Fibroblast of skin of scalp (primary cell): ENCODE measurements around the gene SMYD4.
"Not testable (repeated sequence)": the region's sequence is repeated elsewhere in the genome, so short reads cannot be mapped to it uniquely, and the experiment has no call there.

ENCODE experiments used
- DNase-seq: peaks from one replicate; pipeline ENCODE4 v3.0.0-alpha.2; 2013

Gene SMYD4

DNA sequence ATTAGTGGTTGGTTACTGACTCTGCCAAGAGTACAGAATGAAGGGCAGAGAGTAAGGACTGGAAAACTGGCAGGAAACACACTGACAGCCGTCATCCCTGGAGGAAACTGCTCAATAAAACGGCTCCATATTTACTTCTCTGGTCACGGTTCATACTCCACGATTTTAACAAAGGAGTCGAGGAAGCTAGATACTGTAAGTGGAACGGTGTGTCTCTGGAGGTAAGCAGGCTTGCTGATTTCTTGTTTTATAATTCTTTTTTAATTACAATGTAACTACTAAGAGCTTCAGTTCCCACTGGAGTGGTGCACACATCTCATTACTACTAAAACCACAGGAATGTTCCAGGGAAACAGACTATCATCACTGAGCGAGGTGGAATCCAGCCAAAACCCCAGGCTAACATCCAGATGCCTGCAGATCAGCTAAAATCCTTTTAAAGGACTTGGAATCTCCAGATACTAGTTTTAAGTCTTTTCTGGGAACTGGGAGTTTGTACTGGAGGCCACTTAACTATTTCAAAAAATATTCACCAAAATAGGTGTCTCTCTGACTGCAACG is 50.1 kb downstream of the SMYD4 start:
- DNase-seq, result peak; percentile 95

- DNase-seq, result no peak
Measured at GRCh38 chr17:1776857-1777256, 52.8 kb downstream of the SMYD4 start.

GRCh38 chr17:1776328-1776727 is 53.4 kb downstream of the SMYD4 start:
- no peak for DNase-seq

DNA sequence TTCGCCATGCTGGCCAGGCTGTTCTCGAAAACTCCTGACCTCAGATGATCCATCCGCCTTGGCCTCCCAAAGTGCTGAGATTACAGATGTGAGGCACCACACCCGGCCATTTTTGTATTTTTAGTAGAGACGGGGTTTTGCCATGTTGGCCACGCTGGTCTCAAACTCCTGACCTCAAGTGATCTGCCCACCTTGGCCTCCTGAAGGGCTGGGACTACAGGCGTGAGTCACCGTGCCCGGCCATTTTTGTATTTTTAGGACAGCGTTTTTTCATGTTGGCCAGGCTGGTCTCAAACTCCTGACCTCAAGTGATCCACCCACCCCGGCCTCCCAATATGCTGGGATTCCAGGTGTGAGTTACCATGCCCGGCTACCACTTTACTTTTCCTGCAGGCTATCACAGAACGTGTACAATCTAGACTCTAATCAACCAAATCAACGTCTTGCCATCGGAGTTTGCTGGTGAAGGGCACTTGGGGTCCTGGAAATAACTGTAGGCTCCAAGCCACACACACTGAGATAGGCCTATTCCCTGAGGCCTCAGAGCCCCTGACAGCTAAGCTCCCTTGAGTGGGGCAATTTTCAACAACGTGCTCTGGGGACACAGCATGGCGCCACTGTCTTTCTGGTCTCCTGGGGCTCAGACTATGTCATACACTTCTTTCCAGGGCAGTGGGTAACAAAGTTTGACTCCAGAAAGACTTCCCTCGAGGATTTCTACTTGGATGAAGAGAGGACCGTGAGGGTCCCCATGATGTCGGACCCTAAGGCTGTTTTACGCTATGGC is 55.1 kb downstream of the SMYD4 start:
- DNase-seq, result no peak

- DNase-seq, result no peak
Measured at GRCh38 chr17:1773696-1774181, 56.0 kb downstream of the SMYD4 start.

GRCh38 chr17:1773000-1773695 is 56.6 kb downstream of the SMYD4 start:
- peak; percentile 13 for DNase-seq

DNA sequence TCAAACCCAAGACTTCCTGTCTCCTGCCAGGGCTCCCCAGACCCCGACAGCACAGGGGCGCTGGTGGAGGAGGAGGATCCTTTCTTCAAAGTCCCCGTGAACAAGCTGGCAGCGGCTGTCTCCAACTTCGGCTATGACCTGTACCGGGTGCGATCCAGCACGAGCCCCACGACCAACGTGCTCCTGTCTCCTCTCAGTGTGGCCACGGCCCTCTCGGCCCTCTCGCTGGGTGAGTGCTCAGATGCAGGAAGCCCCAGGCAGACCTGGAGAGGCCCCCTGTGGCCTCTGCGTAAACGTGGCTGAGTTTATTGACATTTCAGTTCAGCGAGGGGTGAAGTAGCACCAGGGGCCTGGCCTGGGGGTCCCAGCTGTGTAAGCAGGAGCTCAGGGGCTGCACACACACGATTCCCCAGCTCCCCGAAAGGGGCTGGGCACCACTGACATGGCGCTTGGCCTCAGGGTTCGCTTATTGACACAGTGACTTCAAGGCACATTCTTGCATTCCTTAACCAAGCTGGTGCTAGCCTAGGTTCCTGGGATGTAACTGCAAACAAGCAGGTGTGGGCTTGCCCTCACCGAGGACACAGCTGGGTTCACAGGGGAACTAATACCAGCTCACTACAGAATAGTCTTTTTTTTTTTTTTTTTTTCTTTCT is 59.8 kb downstream of the SMYD4 start:
- DNase-seq, result no peak

GRCh38 chr17:1767358-1767757 is 62.3 kb downstream of the SMYD4 start:
- no peak for DNase-seq

GRCh38 chr17:1766382-1767135 is 63.1 kb downstream of the SMYD4 start:
- no peak for DNase-seq

GRCh38 chr17:1765576-1765975 is 64.1 kb downstream of the SMYD4 start:
- DNase-seq, result no peak

- DNase-seq, result not testable (repeated sequence)
Measured at GRCh38 chr17:1764705-1765104, 65.0 kb downstream of the SMYD4 start.

GRCh38 chr17:1764284-1764683 is 65.4 kb downstream of the SMYD4 start:
- DNase-seq, result peak; percentile 67

DNA sequence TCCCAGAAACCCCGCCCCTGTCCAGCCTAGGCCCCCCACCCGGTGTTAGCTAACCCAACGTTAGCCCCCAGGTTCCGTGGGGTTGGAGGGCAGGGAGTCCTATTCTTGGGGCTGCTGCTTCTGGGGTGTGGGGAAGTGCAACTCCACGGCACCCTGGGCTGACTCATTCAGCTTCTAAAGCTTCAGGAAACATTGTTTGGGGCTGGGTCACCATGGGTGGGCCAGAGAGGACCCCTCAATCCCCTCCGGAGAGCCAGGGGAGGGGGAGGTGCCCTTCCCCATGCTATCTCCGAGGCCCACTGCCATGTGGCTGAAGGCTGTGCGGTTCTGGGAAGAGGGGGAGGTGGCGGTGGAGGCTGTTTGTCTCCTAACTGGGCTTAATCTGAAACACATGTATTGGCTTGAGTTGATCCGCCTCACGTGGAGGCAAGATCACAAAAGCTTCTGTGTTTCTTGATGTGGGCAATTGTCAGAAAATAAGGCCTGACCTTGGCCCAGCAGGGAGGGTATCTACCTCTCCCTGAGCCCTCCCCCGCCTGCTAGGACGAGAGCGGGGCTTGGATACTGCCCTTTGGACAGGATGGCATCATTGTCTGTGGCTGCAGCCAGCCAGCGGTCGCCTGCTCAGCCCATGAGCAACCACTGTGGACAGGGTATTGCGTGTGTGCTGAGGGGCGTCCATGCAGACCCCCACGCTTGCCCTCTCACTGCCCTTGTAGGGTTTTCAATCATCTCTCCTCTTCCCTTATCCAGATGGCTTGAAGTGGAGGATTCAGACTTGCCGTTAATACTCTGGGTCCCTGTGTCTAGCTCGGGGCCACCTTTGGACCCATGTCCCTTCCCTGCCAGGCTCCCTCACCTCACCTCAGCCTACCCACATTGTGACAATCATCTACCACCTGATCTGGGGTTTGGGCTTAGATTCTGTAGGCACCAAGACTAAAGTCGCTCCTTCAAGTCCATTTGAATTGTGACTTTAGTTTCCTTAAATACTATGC is 66.5 kb downstream of the SMYD4 start:
- peak; percentile 80 for DNase-seq

DNA sequence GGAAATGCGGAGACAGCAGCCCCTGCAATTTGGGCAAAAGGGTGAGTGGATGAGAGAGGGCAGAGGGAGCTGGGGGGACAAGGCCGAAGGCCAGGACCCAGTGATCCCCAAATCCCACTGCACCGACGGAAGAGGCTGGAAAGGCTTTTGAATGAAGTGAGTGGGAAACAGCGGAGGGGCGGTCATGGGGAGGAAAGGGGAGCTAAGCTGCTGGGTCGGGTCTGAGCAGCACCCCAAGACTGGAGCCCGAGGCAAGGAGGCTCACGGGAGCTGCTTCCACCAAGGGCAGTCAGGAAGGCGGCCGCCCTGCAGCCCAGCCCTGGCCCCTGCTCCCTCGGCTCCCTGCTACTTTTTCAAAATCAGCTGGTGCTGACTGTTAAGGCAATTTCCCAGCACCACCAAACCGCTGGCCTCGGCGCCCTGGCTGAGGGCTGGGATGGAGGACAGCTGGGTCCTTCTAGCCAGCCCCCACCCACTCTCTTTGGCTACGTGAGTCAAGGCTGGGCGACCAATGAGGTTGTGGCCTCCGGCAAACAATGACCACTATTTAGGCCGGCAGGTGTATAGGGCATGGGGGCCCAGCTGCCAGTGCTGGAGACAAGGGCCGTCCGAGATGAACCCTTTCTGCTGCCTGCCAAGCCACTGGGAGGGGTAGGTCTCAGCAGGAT is 67.3 kb downstream of the SMYD4 start:
- peak; percentile 8 for DNase-seq

GRCh38 chr17:1759529-1759928 is 70.2 kb downstream of the SMYD4 start:
- no peak for DNase-seq

DNA sequence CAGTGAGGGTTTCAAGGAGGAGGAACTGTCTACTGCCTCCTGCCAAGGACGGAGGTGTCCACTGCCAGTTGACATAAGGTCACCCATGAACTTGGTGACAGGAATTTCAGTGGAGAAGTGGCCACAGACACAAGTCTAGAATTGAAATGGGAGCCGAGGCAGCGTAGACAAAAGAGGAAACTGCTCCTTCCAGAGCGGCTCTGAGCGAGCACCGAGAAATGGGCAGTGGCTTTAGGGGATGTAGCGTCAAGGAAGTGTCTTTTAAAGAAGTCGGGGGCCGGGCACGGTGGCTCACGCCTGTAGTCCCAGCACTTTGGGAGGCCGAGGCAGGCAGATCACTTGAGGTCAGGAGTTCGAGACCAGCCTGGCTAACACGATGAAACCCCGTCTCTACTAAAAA is 70.9 kb downstream of the SMYD4 start:
- DNase-seq, result no peak

DNA sequence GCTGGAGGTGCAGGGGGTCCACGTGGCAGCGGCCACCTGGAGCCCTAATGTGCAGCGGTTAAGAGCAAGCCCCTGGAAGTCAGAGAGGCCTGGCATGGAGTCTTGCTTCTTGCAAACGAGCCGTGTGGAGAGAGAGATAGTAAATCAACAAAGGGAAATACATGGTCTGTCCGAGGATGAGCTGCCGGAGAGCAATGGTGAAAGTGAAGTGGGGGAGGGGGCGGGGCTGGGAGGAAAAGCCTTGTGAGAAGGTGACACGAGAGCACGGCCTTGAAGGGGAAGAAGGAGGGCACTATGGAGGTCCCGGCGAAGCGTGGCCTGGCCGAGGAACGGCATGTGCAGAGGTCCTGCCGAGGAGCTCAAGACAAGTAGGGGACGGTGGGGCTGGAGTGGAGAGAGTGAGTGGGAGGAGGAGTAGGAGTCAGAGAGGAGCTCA is 73.9 kb downstream of the SMYD4 start:
- DNase-seq, result no peak

GRCh38 chr17:1755252-1755826 is 74.4 kb downstream of the SMYD4 start:
- DNase-seq, result no peak

GRCh38 chr17:1754430-1755112 is 75.1 kb downstream of the SMYD4 start:
- no peak for DNase-seq
